NCI-H748 (cell line): ENCODE measurements around the gene UBE2D1.
"Not testable (repeated sequence)": the region's sequence is repeated elsewhere in the genome, so short reads cannot be mapped to it uniquely, and the experiment has no call there.

Source experiments
- DNase-seq: peaks from one replicate; lab custom pipeline; 2025; ENCODE audit not compliant: unreplicated experiment; lab: John Stamatoyannopoulos, UW

Gene UBE2D1

DNA sequence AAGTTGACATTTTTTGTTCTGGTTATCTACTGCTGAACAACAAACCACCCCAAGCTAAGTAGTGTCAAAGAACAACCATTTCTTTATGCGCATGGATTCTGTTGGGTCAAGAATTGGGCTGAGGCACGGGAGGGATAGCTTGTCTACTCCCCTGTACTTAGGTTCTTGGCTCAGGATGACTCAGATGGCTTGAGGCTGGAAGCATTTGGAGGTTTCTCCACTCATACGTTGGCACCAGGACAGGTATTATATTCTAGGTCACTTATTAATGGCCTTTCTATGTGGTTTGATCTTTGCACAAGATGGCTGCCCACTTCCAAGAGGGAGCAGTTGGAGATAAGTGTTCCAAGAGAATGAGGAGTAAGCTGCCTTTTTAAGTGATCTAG is 38.6 kb downstream of the UBE2D1 start:
- DNase-seq, result no peak

DNA sequence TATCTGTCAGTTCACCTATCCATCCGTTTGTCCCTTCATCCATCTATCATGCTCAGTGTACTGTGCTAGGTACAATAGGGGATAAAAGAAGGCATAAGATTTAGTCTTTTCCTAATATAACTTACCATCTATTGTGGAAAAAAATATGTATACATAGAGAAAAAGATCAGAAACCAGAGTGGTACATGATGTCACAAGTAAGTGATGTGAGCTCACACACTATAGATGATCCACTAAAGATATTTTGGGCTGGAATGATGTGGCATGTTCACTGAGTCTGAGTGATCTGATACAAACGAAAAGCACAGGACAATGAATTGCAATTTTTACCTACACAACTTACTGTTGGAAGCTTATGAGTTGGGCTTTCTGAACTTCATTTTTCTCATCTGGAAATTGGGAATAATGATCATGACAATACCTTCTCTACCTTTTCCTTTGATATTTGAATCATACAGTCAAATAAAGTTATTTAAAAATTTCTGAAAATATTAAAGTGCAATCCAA is 47.7 kb downstream of the UBE2D1 start:
- DNase-seq, result no peak

DNA sequence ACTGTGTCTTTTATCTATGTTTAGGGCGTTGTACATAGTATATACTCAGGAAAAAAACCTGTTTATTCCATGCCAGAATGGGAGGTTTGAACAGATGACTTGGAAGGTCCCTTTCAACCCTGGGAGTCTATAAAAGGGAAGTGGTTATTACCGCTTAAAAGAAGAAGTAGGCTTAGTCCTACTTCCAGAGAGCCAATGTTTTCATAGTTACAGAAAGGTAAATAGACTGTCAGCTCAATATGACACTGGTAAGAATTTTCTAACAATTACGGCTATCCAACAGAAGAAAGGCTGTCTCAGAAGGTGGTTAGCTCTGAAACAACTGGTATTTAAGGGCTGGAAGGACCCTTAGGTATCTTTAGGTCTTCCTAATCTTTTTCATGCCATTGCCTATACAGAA is 49.3 kb downstream of the UBE2D1 start:
- no peak for DNase-seq

DNA sequence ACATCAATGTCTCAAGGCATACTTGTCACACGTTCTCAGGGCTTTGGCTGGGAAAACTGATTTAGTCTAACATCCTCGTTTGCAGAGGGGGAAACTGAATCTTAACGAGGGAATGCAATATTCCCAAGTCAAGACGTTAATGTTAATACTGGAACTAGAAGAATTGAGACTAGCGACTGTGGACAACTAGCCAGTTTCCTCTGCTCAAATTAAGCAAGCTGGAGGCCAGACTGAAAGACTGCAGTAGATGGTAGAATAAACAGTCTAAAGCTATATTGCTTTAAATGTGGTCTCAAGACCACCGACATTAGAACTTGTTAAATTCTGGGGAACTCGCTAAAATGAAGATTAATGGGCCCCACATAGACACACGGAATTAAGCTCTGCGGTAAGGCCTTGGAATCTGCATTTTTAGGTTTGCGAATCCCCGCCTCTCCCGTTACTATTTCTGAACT is 49.8 kb downstream of the UBE2D1 start:
- DNase-seq, result no peak

DNA sequence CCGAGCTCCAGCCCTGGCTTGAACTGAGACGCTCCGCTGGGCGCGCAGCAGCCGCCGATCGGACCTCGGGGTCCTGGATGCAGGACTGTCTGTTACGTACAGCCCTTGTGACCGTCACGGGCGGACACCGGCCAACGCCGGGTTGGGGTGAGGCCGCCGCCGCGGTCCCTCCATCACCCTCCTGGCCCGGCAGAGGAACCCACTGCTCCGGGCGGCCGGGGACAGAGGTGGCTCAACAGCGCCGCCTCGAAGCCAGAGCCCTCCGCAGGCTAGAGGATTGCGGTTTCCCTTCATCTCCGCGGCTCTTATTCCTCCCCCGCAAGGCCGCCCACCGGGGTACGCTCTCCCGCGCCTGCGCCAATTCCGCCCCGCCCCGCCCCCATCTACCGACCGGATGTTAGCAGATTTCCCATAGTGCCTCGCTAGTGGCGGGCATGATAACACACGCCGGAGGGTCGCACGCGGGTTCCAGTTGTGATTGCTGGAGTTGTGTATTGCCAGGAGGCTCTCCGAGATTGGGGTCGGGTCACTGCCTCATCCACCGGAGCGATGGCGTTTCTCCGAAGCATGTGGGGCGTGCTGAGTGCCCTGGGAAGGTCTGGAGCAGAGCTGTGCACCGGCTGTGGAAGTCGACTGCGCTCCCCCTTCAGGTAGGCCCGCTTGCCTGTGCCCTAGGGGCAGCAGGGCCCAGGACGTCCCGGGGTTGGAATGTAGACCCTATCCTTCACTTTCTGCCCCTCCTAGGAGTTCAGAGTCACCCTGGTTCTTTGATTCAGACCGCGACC is 50.4 kb downstream of the UBE2D1 start, which contains the start of gene TFAM:
Gene TFAM (plus strand): TSS at position 412 of the 785 bp plus-strand sequence. CDS start 138 bp downstream, at position 550.
- DNase-seq, result peak; percentile 90

DNA sequence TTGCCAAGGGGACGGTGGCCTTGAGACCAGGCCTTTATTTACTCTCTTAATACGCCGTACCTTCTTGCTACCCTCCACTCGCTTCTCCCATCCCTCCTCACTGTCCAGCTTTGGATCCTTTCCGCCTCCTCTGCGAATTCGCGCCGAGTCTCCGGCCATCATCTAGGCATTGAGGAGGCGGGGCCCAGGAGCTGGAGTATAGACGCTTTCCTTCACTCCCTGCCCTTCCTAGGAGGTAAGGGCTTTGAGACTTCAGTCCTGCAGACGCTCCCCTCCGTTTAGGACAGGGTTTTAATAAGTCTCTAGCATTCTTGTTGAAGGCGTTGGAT is 50.9 kb downstream of the UBE2D1 start:
- peak; percentile 54 for DNase-seq

DNA sequence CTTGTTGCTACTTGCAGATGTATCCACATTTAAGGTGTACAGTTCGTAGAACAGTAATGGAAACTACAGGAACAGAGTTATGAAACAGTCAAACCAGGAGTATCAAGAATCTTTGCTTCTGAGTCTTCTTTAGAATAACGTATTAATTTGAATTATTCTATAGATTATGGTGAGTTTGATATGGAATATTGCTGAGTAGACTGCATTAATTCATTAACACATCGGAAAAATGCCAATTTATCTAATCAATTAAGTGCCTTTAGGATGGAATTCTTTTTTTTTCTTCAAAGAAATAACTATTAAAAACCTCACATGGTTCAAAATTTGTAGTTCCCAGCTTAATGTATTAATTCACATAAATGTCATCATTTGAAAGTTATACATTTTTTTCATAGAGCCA is 54.2 kb downstream of the UBE2D1 start:
- no peak for DNase-seq

DNA sequence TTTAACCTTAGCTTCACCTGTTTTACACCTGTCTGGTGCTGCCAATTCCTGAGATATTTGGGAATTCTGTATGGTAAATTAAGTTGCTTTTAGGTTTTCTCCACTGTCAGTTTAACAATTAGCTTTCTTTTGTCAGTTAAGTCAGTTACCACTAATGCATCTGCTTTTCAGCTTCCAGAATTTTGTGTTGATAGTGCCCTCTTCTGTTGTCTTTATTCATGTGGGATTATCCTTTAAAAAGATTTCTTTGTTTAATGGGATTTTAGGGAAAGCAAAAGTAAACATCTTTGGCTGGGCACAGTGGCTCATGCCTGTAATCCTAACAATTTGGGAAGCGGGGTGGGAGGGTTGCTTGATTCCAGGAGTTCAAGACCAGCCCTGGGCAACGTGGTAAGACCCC is 58.5 kb downstream of the UBE2D1 start:
- no peak for DNase-seq

DNA sequence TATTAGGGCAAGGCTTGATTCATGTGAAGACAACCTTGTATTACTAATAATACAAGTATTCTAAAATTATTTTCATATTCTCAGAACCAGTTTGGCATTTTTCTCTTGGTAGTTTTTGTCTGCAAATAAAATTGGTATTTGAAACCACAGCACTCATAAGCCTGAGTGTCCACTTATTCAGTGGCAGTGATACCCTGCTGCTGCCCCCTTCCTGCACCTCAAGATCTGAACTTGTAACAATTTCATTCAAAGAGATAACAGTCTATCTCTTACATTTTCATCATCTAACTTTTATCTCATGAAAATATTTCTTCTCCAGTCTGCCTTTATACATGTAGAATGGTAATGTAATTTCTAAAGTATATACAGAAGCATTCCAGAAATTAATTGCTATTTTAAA is 59.7 kb downstream of the UBE2D1 start:
- DNase-seq, result no peak

DNA sequence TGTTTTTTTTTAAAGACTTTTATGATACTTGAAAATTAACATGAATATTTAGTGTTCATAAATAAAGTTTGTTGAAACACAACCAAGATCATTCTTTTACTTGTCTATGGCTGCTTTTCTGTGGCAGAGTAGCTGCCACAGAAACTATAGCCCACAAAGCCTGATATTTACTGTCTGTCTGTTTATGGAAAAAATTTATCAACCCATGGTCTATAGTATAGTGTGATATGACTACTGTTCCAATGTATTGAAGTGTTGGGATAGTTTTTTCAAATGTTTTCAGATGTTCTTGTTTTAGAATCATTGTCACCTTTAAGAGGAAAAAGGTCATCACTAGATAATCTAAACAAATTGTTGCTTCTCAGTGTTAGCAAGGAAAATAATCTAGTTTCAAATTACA is 61.3 kb downstream of the UBE2D1 start:
- DNase-seq, result no peak

DNA sequence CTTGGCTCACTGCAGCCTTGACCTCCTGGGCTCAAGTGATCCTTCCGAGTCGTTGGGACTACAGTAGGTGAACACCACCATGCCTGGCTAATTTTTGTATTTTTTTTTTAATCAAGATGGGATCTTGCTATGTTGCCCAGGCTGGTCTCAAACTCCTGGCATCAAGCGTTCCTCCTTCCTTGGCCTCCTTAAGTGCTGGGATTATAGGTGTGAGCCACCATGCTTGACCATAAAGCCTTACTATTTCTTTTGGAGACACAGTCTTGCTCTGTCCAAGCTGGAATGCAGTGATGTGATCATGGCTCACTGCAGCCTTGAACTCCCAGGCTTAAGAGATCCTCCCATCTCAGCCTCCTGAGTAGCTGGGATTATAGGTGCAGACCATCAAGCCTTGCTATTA is 63.0 kb downstream of the UBE2D1 start:
- no peak for DNase-seq

DNA sequence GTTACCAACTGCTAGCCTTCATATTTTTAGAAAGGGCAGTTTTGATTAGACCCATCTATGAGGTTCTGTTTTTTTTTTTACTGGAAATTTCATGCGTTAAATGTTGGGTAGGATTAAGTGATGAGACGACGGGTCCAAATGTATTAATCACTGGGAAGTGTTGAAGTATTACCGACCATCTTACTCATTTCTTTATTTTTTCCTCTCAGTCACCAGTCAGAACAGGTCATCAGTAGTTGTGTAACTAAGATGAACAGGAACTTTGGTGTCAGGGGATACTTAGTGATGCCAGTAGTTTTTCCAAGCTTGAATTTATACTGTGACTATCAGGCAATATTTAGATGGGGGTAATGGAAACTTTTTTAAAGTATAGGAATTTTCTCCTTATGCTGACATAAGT is 64.6 kb downstream of the UBE2D1 start:
- no peak for DNase-seq

DNA sequence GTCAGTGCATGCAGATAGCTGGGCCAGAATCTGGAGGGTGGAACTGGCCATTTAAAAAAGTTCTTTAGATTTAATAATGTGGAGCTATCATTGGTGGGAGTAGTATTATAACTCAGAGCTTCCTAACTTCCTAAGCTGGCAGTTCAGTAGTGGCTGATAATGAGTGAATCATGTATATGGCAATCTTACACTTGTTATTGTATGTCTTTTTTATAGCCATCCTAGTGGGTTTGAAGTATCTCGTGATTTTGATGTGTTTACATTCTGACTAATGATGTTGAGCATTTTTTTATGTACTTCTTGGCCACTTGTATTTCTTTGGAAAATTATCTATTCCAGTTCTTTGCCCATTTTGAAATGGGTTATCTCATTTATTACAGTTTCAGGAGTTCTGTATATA is 65.8 kb downstream of the UBE2D1 start:
- DNase-seq, result no peak

DNA sequence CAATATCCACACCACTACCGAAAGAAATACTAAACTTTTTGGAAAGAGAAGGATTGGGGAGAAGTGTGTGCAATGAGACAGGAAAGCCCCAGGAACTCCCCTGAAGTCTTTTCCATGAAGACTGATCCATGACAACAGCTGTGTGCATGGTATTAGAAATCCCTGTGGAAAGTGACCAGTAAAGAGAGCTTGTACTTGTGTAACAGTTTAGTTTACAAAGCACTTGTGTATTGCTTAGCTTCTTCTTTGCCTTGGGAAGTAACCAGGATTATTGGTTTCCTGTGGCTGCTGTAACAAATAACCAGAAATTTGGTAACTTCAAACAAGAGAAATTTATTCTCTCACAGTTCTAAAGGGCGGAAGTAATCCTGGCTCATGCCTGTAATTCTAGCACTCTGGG is 69.2 kb downstream of the UBE2D1 start:
- no peak for DNase-seq

DNA sequence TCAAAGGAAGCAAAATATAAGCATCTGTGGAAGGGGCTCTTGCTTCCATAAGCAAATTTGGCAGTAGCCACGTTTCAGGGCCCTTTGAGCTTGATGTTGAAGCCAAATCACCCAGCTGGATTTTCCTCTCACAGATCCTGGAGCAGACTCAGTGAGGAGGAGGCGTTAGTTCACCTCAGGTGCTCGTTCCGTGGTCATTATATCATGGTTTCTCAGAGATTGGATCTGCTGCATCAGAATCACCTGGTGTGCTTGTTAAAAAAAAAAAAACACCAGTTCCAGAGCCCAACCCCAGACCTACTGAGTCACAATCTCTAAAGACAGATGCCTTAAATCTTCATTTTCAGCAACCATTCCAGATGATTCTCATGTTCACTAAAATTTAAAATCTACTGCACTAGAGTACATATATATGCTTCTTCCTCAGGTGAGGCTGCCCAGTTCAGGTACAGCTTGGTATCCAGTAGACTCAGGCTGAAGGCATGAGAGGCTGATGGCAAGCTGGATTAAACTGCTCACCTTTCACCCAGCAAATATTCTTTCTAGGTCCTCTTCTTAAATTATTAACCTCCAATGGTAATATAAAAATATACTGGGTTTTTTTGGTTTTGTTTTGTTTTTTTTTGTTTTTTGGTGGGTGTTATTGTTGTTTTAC is 75.3 kb downstream of the UBE2D1 start:
- DNase-seq, result no peak

DNA sequence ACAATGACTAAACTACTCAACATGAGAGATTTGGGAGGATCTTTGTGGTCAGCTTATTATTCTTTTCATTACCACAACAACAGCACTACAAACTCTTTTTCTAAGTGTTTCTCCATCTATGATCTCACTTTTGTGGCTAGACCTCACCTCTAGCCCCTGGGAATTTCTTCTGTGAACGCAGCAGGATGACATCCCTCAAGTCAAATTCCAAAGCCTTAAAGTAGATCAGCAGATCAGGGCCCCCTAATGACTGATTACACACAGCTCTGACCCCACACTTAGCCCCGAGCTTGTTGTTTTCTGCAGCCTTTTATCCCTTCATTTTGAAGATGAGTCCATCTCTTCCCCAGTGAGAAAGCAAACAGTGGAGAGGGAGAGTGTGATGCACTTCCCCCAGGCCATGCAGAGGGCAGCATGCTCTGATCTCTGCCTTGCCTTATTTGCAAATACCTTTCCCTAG is 77.7 kb downstream of the UBE2D1 start:
- no peak for DNase-seq

DNA sequence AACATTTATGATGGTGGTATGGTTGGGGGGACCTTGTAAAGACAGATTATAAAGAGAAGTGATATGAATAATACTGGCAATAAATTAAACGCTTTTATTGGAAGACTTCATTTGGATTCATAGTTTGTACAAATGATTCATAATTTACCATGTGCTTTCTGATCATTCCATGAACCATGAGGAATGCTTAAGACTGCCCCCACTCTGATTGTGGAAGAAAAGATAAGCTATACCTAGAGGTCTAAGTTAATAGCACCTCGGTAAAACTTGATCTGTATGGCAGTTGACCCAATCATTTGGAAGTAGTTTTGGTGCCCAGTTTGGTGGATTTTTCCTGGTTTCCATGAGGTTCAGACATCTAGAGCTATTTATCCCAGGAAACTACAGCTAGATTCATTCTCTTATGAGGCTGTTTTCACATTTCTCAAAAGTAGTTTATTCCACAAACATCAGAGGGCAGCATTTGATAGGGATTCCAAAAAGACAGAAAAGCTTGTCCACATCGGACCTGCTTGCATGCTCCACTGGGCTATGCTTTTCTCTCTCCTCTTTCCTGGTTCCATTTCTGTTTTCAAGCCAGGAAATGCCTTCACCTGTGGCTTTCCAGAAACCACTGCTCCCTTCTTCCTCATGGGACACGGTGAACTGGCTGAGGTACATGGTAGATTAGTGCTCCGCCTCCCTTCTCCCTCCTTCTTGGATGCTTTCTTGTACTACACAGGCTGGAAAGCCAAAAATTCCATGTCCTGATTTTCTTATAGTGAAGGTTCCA is 79.7 kb downstream of the UBE2D1 start:
- peak; percentile 10 for DNase-seq

DNA sequence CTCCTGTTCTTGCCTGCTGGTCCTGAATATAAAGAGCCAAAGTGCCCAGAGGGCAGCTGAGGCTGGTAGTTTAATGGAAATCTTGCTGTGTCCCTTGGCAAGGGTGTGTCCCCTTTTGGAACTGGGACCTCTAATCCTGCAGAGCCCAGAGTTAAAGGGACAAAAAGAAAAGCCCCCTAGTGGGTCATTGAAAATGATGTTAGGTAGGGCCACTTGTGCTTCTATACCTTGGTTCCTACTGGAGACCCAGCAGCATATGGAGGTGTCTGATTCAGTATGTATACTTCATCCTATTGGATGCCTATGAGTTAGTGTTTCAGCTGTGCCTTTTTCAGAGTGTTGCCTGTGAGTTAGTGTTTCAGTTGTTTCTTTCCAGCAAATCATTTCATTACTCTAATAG is 81.0 kb downstream of the UBE2D1 start:
- DNase-seq, result no peak

DNA sequence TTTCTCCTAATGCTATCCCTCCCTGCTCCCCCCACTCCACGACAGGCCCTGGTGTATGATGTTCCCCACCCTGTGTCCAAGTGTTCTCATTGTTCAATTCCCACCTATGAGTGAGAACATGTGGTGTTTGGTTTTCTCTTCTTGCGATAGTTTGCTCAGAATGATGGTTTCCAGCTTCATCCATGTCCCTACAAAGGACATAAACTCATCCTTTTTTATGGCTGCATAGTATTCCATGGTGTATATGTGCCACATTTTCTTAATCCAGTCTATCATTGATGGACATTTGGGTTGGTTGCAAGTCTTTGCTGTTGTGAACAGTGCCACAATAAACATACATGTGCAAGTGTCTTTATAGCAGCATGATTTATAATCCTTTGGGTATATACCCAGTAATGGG is 83.1 kb downstream of the UBE2D1 start:
- DNase-seq, result not testable (repeated sequence)
